GM23338 (cell line): Measurements from ENCODE around the gene LILRA1. TPM values are rescaled to one million over a fixed set of nuclear protein-coding genes. Genes with fewer than 3 reads are reported as not detected.
"Not testable (repeated sequence)": the region's sequence is repeated elsewhere in the genome, so short reads cannot be mapped to it uniquely, and the experiment has no call there.

Experiments used
- ATAC-seq: fragments of 200-7000 bp; cut with Tn5 transposase; 3 replicates; pipeline ENCODE4 v1.9.1; 2020
- DNase-seq: peaks from one replicate; pipeline ENCODE4 v3.0.0-alpha.2; 2015; ENCODE audit warnings: low spot score
- H2AFZ ChIP-seq: fragments of 200-600 bp; sonication (generic); 2 replicates; pipeline ENCODE4 v1.8.0; 2016; ENCODE audit warnings: antibody characterized with exemption, mild to moderate bottlenecking, moderate library complexity
- H3F3A ChIP-seq: fragments of 200-600 bp; sonication (generic); replicated peaks from 2 replicates; pipeline ENCODE4 v1.8.0; 2017; ENCODE audit warnings: antibody characterized with exemption, mixed run types, low read depth
- H3K27ac ChIP-seq: fragments of 200-600 bp; sonication (generic); 2 replicates; pipeline ENCODE4 v1.6.1; 2016; ENCODE audit warnings: low read depth
- H3K27me3 ChIP-seq: fragments of 200-600 bp; sonication (generic); 2 replicates; pipeline ENCODE4 v1.8.0; 2016; ENCODE audit warnings: mild to moderate bottlenecking, mixed run types, moderate library complexity; ENCODE audit not compliant: insufficient read depth
- H3K36me3 ChIP-seq: fragments of 200-600 bp; sonication (generic); 2 replicates; pipeline ENCODE4 v1.8.0; 2016; ENCODE audit warnings: mild to moderate bottlenecking; ENCODE audit not compliant: insufficient read depth
- H3K4me1 ChIP-seq: fragments of 200-600 bp; sonication (generic); 2 replicates; pipeline ENCODE4 v1.8.0; 2016; ENCODE audit warnings: mild to moderate bottlenecking, moderate library complexity; ENCODE audit not compliant: insufficient read depth
- H3K4me2 ChIP-seq: fragments of 200-600 bp; sonication (generic); 2 replicates; pipeline ENCODE4 v1.7.1; 2017; ENCODE audit warnings: mixed run types
- H3K4me3 ChIP-seq: fragments of 200-600 bp; sonication (generic); 2 replicates; pipeline ENCODE4 v1.6.1; 2016; ENCODE audit warnings: mixed run types
- H3K79me2 ChIP-seq: fragments of 200-600 bp; sonication (generic); replicated peaks from 2 replicates; pipeline ENCODE4 v1.8.0; 2017; ENCODE audit warnings: mild to moderate bottlenecking; ENCODE audit not compliant: insufficient read depth
- H3K9me2 ChIP-seq: fragments of 200-600 bp; sonication (generic); 2 replicates; pipeline ENCODE4 v1.8.0; 2017; ENCODE audit not compliant: insufficient read depth
- H4K20me1 ChIP-seq: fragments of 200-600 bp; sonication (generic); replicated peaks from 2 replicates; pipeline ENCODE4 v1.8.0; 2017; ENCODE audit warnings: mild to moderate bottlenecking; ENCODE audit not compliant: insufficient read depth
- H3K27ac Mint-ChIP-seq: 2 replicates; pipeline ENCODE4 v1.8.0; 2020; ENCODE audit warnings: inconsistent platforms, mild to moderate bottlenecking, moderate library complexity, mixed read lengths
- H3K27me3 Mint-ChIP-seq: 3 replicates; pipeline ENCODE4 v1.8.0; 2022; ENCODE audit warnings: low read depth, mild to moderate bottlenecking, moderate library complexity, mixed read lengths, inconsistent platforms; ENCODE audit not compliant: insufficient read depth, poor library complexity
- H3K36me3 Mint-ChIP-seq: 3 replicates; pipeline ENCODE4 v1.8.0; 2021; ENCODE audit warnings: low read depth, mild to moderate bottlenecking, inconsistent platforms, moderate library complexity, mixed read lengths
- H3K4me1 Mint-ChIP-seq: 3 replicates; pipeline ENCODE4 v1.8.0; 2020; ENCODE audit warnings: mild to moderate bottlenecking, inconsistent platforms, mixed read lengths
- H3K4me3 Mint-ChIP-seq: 3 replicates; pipeline ENCODE4 v1.8.0; 2021; ENCODE audit warnings: moderate library complexity, mild to moderate bottlenecking, inconsistent platforms, mixed read lengths
- H3K9me3 Mint-ChIP-seq: 3 replicates; pipeline ENCODE4 v1.8.0; 2020; ENCODE audit warnings: moderate library complexity, mild to moderate bottlenecking, inconsistent platforms, mixed read lengths
- POLR2AphosphoS5 ChIP-seq: IDR thresholded peaks from 2 replicates; pipeline ENCODE4 v1.6.1; 2016; ENCODE audit warnings: antibody characterized with exemption, low read depth
- polyA plus RNA-seq: library from polyadenylated mRNA; unstranded; fragments of >200 nt; fragmentation: Nextera tagmentation; extraction: Ambion mirVana; gene quantifications from 2 replicates; pipeline ENCODE4 v1.2.1, GENCODE V29; 2016
- total RNA-seq: library from RNA; depleted of rRNA; stranded (reverse); fragments of >200 nt; shearing (Covaris generic); gene quantifications from 2 replicates; pipeline ENCODE4 v1.2.3, GENCODE V29; 2014
- TF ChIP-seq, protein P1 (sequence below): IDR thresholded peaks from one replicate; pipeline ENCODE4 v1.6.1; 2018; ENCODE audit warnings: antibody characterized with exemption; ENCODE audit not compliant: unreplicated experiment

The LILRA1 gene
- total and polyA plus RNA-seq, 2 experiments from 2014 or later, result not detected

DNA sequence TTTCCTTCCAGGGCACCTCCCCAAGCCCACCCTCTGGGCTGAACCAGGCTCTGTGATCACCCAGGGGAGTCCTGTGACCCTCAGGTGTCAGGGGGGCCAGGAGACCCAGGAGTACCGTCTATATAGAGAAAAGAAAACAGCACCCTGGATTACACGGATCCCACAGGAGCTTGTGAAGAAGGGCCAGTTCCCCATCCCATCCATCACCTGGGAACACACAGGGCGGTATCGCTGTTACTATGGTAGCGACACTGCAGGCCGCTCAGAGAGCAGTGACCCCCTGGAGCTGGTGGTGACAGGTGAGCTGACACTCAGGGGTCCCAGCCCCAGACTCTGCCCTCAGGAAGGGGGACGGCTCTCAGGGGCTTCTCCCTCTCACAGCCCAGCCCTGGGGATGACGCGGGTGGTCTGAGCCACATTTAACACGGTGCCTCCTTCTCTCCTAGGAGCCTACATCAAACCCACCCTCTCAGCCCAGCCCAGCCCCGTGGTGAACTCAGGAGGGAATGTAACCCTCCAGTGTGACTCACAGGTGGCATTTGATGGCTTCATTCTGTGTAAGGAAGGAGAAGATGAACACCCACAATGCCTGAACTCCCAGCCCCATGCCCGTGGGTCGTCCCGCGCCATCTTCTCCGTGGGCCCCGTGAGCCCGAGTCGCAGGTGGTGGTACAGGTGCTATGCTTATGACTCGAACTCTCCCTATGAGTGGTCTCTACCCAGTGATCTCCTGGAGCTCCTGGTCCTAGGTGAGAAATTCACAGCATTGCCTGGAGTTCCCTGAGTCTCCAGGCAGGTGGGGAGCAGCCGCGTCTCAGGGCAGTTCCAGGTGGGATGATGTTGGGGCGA, 38.3 kb downstream of the LILRA1 start:
- not testable (repeated sequence) for H3K4me1 Mint-ChIP-seq, ATAC-seq, H2AFZ ChIP-seq, H3K79me2 ChIP-seq, DNase-seq, H3K4me1 ChIP-seq, H3K27ac Mint-ChIP-seq, H3K27me3 Mint-ChIP-seq, H3K4me3 ChIP-seq, H3K4me3 Mint-ChIP-seq, H3K36me3 ChIP-seq, H3K4me2 ChIP-seq, H4K20me1 ChIP-seq, H3F3A ChIP-seq, H3K27ac ChIP-seq, H3K27me3 ChIP-seq, H3K9me2 ChIP-seq
- H3K9me3 Mint-ChIP-seq, result peaks cover 93% of the 10 kb centered on the region
- peaks cover 31% of the 10 kb centered on the region for H3K36me3 Mint-ChIP-seq

DNA sequence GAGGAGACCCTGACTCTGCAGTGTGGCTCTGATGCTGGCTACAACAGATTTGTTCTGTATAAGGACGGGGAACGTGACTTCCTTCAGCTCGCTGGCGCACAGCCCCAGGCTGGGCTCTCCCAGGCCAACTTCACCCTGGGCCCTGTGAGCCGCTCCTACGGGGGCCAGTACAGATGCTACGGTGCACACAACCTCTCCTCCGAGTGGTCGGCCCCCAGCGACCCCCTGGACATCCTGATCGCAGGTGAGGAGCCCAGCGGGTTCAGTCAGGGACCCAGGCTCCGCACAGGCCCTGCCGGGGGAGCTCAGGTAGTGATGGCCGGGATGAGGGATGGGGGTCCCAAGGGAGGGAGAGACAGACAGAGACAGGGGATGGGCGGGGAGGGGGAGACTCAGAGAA, 39.1 kb downstream of the LILRA1 start:
- not testable (repeated sequence) for H3K4me1 Mint-ChIP-seq, H4K20me1 ChIP-seq, H3K4me2 ChIP-seq, H3K4me3 ChIP-seq, ATAC-seq, H2AFZ ChIP-seq, DNase-seq, H3K27ac ChIP-seq, H3K9me2 ChIP-seq, H3F3A ChIP-seq, H3K4me3 Mint-ChIP-seq, H3K4me1 ChIP-seq, H3K27ac Mint-ChIP-seq, H3K27me3 ChIP-seq, H3K27me3 Mint-ChIP-seq, H3K36me3 ChIP-seq, H3K79me2 ChIP-seq
- peaks cover 34% of the 10 kb centered on the region for H3K36me3 Mint-ChIP-seq
- peaks cover 93% of the 10 kb centered on the region for H3K9me3 Mint-ChIP-seq

DNA sequence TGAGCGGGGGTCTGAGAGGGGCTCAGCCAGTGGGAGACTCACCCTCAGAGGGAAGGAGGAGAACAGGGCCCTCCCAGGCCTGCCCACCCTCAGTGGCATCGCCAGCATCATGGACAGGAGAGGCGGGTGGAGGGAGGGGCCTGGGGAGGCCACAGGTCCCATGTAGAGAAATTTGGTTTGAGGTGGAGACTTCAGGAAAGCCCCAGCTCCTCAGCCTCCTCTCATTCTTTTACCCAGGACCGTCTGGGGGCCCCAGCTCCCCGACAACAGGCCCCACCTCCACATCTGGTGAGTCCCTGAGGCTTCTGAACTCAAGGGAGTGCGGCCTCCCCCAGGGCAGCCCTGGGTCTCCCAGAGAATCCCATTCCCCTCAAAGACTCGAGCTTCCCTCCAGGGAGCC, 40.0 kb downstream of the LILRA1 start:
- Histone ChIP-seq H3K9me2 (no peaks in the 10 kb centered on the region), H3K4me3 (no peak overlapping the region), H3K27me3 (no peaks in the 10 kb centered on the region), H3K79me2 (no peaks in the 10 kb centered on the region), H3K4me1 (no peaks in the 10 kb centered on the region), H3K36me3 (no peaks in the 10 kb centered on the region), H2AFZ (no peak overlapping the region), H4K20me1 (no peaks in the 10 kb centered on the region), H3K4me2 (no peak overlapping the region), H3K27ac (no peak overlapping the region), H3F3A (no peaks in the 10 kb centered on the region)
- DNase-seq (no peak), ATAC-seq (no peak)
- peaks cover 91% of the 10 kb centered on the region for H3K9me3 Mint-ChIP-seq
- H3K27me3 Mint-ChIP-seq, result peaks cover 5% of the 10 kb centered on the region
- no peak overlapping the region for H3K27ac Mint-ChIP-seq
- TF ChIP-seq, protein P1, sequence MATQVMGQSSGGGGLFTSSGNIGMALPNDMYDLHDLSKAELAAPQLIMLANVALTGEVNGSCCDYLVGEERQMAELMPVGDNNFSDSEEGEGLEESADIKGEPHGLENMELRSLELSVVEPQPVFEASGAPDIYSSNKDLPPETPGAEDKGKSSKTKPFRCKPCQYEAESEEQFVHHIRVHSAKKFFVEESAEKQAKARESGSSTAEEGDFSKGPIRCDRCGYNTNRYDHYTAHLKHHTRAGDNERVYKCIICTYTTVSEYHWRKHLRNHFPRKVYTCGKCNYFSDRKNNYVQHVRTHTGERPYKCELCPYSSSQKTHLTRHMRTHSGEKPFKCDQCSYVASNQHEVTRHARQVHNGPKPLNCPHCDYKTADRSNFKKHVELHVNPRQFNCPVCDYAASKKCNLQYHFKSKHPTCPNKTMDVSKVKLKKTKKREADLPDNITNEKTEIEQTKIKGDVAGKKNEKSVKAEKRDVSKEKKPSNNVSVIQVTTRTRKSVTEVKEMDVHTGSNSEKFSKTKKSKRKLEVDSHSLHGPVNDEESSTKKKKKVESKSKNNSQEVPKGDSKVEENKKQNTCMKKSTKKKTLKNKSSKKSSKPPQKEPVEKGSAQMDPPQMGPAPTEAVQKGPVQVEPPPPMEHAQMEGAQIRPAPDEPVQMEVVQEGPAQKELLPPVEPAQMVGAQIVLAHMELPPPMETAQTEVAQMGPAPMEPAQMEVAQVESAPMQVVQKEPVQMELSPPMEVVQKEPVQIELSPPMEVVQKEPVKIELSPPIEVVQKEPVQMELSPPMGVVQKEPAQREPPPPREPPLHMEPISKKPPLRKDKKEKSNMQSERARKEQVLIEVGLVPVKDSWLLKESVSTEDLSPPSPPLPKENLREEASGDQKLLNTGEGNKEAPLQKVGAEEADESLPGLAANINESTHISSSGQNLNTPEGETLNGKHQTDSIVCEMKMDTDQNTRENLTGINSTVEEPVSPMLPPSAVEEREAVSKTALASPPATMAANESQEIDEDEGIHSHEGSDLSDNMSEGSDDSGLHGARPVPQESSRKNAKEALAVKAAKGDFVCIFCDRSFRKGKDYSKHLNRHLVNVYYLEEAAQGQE, result no peak
- no peak for TF ChIP-seq POLR2AphosphoS5
- H3K36me3 Mint-ChIP-seq, result peaks cover 29% of the 10 kb centered on the region
- H3K4me3 Mint-ChIP-seq, result no peak overlapping the region
- no peaks in the 10 kb centered on the region for H3K4me1 Mint-ChIP-seq

DNA sequence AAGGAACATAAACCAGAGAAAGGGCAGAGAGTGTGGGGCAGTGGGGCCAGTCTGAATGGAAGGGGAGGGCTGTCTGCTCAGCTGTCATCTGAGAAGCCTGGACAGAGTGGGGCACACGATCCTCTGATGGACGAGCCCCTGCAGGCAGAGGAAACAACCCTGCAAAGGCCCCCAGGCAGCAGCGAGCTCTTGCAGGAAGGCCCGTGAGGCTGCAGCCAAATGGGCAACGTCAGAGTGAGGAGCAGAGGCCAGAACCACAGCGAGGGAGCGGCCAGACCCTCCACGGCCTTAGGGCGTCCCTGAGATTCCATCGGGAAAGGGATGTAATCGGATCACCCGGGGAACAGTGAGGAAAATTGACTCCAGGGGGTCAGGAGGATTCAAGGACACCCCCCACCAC, 42.6 kb downstream of the LILRA1 start:
- not testable (repeated sequence) for DNase-seq, H3K4me1 Mint-ChIP-seq
- peaks cover 91% of the 10 kb centered on the region for H3K9me3 Mint-ChIP-seq

More for the DNA sequence above, 42.6 kb downstream of the LILRA1 start:
- not testable (repeated sequence) for H3K27me3 ChIP-seq, H3K36me3 ChIP-seq, H3K9me2 ChIP-seq, H3K27ac Mint-ChIP-seq, H3K4me3 ChIP-seq, H3K27me3 Mint-ChIP-seq, H3K4me3 Mint-ChIP-seq, H3K4me2 ChIP-seq, H3K4me1 ChIP-seq, H3F3A ChIP-seq, H3K79me2 ChIP-seq, ATAC-seq, H2AFZ ChIP-seq, H4K20me1 ChIP-seq, H3K27ac ChIP-seq
- H3K36me3 Mint-ChIP-seq, result peaks cover 27% of the 10 kb centered on the region
